Chondrocyte (in vitro differentiated cells): ENCODE results near the gene MYBPC1. TPM values are rescaled to one million over a fixed set of nuclear protein-coding genes. Genes with fewer than 3 reads are reported as not detected.

Experiments used
- DNase-seq: peaks from one replicate; pipeline ENCODE4 v3.0.0; 2021; ENCODE audit warnings: mixed read lengths, low spot score
- H3K27ac Mint-ChIP-seq: one replicate; pipeline ENCODE4 v1.8.0; 2021; ENCODE audit warnings: mild to moderate bottlenecking, moderate library complexity, mixed read lengths; ENCODE audit not compliant: unreplicated experiment
- H3K27me3 Mint-ChIP-seq: 2 replicates; pipeline ENCODE4 v1.8.0; 2021; ENCODE audit warnings: low read depth, mixed read lengths
- H3K36me3 Mint-ChIP-seq: 2 replicates; pipeline ENCODE4 v1.8.0; 2021; ENCODE audit warnings: low read depth, mixed read lengths
- H3K4me1 Mint-ChIP-seq: 2 replicates; pipeline ENCODE4 v1.8.0; 2021; ENCODE audit warnings: low read depth, mild to moderate bottlenecking, mixed read lengths
- H3K4me3 Mint-ChIP-seq: one replicate; pipeline ENCODE4 v1.8.0; 2021; ENCODE audit warnings: mild to moderate bottlenecking, moderate library complexity, mixed read lengths; ENCODE audit not compliant: unreplicated experiment
- H3K9me3 Mint-ChIP-seq: 2 replicates; pipeline ENCODE4 v1.8.0; 2021; ENCODE audit warnings: low read depth, mixed read lengths
- total RNA-seq: library from RNA; stranded (reverse); gene quantifications from 3 replicates; pipeline ENCODE4 v1.2.1, GENCODE V29; 2021
- TF ChIP-seq, protein P1 (sequence below): fragments of 200-600 bp; sonication (generic); IDR thresholded peaks from 2 replicates; pipeline ENCODE4 v1.5.0; 2021; ENCODE audit warnings: antibody characterized with exemption, mild to moderate bottlenecking, moderate library complexity

The MYBPC1 gene
- total RNA-seq, 1 donor from 2014 or later: not detected

DNA sequence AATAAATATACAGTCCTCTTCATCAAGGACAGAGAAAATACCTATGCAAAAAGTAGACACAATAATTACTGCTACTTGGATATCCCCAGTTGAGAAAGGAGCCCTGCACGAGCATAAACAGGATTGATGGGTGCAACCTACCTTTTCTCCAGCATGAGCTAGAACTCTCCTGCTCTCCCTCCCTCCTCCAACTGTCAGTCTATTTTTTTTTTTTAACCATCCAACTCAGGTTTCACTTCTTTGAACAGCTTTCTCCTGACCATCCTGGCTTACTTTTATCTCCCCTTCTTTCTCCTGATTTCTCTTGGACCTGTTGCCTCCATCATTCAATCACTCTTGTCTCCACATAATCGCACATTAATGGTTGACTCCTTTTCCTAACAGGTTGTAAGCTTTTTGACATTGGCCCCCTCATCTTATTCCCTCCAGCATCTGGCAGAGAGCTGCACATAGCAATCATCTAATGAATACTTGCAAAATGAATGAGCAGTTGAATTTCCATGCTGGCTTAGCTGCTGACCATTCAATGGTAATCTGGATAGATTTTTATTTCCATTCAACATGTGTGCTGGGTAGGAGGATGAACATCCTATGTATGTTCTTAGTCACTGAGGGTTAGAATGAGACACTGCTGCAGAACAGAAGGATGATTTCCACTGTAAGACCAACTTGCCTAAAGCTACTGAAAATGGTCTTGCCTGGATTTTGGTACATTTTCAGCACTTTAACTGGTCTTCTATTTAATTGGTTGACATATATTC is 24.4 kb downstream of the MYBPC1 start:
- H3K27ac Mint-ChIP-seq: no peak overlapping the region
- H3K27me3 Mint-ChIP-seq: no peaks in the 10 kb centered on the region
- no peak for DNase-seq
- H3K9me3 Mint-ChIP-seq: no peaks in the 10 kb centered on the region
- TF ChIP-seq, protein P1, sequence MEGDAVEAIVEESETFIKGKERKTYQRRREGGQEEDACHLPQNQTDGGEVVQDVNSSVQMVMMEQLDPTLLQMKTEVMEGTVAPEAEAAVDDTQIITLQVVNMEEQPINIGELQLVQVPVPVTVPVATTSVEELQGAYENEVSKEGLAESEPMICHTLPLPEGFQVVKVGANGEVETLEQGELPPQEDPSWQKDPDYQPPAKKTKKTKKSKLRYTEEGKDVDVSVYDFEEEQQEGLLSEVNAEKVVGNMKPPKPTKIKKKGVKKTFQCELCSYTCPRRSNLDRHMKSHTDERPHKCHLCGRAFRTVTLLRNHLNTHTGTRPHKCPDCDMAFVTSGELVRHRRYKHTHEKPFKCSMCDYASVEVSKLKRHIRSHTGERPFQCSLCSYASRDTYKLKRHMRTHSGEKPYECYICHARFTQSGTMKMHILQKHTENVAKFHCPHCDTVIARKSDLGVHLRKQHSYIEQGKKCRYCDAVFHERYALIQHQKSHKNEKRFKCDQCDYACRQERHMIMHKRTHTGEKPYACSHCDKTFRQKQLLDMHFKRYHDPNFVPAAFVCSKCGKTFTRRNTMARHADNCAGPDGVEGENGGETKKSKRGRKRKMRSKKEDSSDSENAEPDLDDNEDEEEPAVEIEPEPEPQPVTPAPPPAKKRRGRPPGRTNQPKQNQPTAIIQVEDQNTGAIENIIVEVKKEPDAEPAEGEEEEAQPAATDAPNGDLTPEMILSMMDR: no peak
- H3K4me1 Mint-ChIP-seq: peaks cover 13% of the 10 kb centered on the region
- no peak overlapping the region for H3K4me3 Mint-ChIP-seq
- H3K36me3 Mint-ChIP-seq: no peaks in the 10 kb centered on the region

GRCh38 chr12:101619858-101620761 is 25.3 kb downstream of the MYBPC1 start:
- no peak for DNase-seq
- H3K9me3 Mint-ChIP-seq: no peaks in the 10 kb centered on the region

DNA sequence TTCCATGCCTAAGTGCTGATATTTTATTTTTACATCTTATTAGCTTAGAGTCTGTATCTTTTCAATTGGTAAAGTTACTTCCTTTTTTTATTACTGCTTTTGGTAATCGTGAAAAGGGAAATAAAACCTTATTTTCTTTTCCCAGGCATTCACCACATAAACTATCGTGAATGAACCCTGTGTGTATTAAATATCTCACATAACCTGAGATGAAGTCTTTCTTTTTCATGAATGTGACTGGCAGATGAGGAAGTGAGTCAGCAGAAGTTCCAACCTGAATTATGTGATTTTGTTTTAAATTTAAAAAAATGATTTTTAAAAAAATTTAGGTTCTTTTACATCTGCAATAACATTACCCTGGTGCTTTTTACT is 26.0 kb downstream of the MYBPC1 start:
- no peak for DNase-seq
- H3K4me1 Mint-ChIP-seq: peaks cover 10% of the 10 kb centered on the region
- TF ChIP-seq, protein P1: no peak

More at GRCh38 chr12:101619858-101620761, 25.3 kb downstream of the MYBPC1 start:
- Mint-ChIP-seq H3K27me3 (no peaks in the 10 kb centered on the region), H3K36me3 (no peaks in the 10 kb centered on the region), H3K4me1 (peaks cover 13% of the 10 kb centered on the region), H3K27ac (no peak overlapping the region), H3K4me3 (no peak overlapping the region)
- TF ChIP-seq, protein P1: no peak

DNA sequence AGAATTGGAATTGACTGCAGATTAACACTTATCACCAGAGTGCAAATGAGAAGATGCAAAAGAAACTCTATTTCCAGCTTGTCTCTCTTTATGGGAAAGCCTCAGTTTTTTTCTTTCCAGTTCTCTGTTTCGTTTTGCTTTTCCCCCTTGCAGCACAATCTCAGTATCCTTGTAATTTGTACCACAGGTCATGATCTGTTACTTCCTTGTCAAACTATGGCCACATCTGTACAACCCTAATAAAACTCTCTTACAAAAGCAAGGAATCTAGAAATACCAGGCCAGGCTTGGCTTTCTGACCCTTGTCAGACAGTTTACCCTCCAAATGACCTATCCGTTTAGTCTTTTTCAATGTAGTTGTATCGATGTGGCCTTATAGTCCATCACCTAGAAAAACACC is 33.9 kb downstream of the MYBPC1 start:
- H3K9me3 Mint-ChIP-seq: no peaks in the 10 kb centered on the region
- no peaks in the 10 kb centered on the region for H3K36me3 Mint-ChIP-seq
- H3K27me3 Mint-ChIP-seq: no peaks in the 10 kb centered on the region
- H3K27ac Mint-ChIP-seq: no peak overlapping the region
- no peak overlapping the region for H3K4me3 Mint-ChIP-seq
- DNase-seq: no peak
- no peaks in the 10 kb centered on the region for H3K4me1 Mint-ChIP-seq
- TF ChIP-seq, protein P1: no peak

More for the DNA sequence above, 26.0 kb downstream of the MYBPC1 start:
- no peaks in the 10 kb centered on the region for H3K27me3 Mint-ChIP-seq
- H3K4me3 Mint-ChIP-seq: no peak overlapping the region
- no peaks in the 10 kb centered on the region for H3K36me3 Mint-ChIP-seq
- no peaks in the 10 kb centered on the region for H3K9me3 Mint-ChIP-seq
- no peak overlapping the region for H3K27ac Mint-ChIP-seq

DNA sequence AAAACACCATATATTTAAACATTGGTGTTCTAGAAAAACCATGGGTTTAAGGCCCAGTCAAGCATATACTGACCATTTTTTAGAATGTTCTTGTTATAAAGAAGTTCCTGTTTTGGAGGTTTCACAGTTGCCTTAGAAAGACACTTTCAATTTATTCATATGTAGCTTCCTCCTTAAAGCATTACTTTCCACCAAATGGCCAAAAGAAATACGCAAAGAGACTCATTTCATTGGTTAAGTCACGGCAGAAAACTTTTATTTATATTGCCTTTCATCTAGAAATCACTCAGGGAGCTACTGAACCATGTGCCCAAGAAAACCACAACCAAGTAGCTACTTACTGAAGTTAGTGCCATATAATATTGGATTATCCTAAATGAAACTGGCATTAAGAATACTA is 40.0 kb downstream of the MYBPC1 start:
- Mint-ChIP-seq H3K27me3 (peaks cover 3% of the 10 kb centered on the region), H3K27ac (no peak overlapping the region), H3K4me3 (no peak overlapping the region), H3K4me1 (no peaks in the 10 kb centered on the region), H3K9me3 (no peaks in the 10 kb centered on the region), H3K36me3 (no peaks in the 10 kb centered on the region)
- TF ChIP-seq, protein P1: no peak
- no peak for DNase-seq
